ENCODE data around the gene HLA-DOB.

The HLA-DOB gene

DNA sequence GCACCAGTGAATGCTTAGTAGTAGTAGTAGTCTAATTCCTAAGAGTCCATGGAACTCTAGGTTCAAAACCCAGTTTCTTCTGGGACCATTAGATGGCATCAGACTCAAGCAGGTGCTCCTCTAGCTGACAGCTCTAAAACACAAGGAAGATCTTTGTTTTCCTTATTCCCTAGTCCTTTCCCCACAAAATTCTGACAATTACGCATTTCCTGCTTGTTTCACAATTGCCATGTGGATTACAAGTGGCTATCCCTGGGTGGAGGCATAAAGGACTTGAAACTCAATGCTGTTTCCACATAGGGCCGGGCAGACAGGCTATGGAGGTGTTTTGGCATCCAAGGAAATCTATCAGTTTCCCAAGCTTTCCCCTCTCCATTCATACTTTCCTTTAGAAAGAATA, 9.2 kb upstream of the HLA-DOB start:
- TF ChIP-seq, protein P1, sequence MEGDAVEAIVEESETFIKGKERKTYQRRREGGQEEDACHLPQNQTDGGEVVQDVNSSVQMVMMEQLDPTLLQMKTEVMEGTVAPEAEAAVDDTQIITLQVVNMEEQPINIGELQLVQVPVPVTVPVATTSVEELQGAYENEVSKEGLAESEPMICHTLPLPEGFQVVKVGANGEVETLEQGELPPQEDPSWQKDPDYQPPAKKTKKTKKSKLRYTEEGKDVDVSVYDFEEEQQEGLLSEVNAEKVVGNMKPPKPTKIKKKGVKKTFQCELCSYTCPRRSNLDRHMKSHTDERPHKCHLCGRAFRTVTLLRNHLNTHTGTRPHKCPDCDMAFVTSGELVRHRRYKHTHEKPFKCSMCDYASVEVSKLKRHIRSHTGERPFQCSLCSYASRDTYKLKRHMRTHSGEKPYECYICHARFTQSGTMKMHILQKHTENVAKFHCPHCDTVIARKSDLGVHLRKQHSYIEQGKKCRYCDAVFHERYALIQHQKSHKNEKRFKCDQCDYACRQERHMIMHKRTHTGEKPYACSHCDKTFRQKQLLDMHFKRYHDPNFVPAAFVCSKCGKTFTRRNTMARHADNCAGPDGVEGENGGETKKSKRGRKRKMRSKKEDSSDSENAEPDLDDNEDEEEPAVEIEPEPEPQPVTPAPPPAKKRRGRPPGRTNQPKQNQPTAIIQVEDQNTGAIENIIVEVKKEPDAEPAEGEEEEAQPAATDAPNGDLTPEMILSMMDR (conservative IDR thresholded peaks at IDR 0.05): peak; percentile 56
- H3K27ac ChIP-seq: no peak overlapping the region

DNA sequence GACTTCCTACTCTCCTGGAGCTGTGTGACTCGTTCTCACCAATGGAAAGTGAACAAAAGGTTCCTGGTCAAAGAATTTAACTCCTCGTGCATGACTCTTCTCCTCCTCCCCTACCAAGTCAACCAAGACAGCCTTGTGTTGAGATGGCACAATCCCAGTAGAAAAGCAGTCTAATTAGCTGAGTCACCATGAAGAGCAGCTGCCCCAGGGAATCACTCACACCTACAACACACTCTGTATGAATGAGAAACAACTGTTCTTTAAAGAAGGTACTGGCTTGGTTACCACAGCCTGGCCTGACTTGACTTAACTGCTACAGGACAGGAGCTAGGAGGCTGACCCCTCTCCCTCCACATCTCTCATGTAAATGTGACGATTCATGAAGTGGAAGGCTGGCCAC, 2.9 kb upstream of the HLA-DOB start:
- TF ChIP-seq, protein P1 (conservative IDR thresholded peaks at IDR 0.05): no peak
- no peak overlapping the region for H3K27ac ChIP-seq

DNA sequence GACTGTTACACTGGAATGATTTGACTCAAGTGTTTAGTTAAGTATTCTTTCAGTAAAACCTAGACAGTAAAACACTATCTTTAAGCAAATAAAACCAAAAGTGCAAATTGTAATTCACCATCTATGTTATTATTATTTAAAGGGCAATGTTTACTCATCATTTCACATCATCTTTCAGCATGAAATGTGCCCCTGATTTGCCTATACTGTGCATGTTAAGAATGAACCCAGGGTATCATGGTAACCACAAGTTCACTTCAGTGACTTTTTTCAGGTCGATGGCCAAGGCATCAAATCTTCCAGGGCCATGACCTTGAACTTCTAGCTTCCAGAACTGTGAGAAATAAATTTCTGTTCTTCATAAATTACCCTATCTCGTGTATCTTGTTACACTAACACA, 2.1 kb upstream of the HLA-DOB start:
- H3K27ac ChIP-seq: no peak overlapping the region
- TF ChIP-seq, protein P1 (conservative IDR thresholded peaks at IDR 0.05): no peak

DNA sequence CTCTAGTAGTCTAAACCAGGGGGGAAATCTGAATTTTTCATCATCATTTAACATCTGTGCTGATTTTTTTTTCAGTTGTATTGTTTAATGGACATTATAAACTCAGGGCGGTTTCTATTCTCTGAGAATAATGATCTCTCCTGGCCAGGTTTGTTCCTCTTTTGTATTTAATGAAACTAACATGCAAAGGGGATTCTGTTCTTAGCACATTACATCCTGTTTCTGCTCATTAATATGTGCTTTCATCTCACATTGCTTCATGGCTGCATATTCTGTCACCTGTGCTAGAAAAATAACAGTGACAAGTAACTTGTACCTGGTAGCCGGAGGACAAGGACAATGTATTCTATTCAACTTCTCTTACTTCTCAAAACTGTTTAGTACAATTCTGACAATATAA, 806 bp downstream of the HLA-DOB start:
- H3K27ac ChIP-seq: no peak overlapping the region
- TF ChIP-seq, protein P1 (conservative IDR thresholded peaks at IDR 0.05): no peak

DNA sequence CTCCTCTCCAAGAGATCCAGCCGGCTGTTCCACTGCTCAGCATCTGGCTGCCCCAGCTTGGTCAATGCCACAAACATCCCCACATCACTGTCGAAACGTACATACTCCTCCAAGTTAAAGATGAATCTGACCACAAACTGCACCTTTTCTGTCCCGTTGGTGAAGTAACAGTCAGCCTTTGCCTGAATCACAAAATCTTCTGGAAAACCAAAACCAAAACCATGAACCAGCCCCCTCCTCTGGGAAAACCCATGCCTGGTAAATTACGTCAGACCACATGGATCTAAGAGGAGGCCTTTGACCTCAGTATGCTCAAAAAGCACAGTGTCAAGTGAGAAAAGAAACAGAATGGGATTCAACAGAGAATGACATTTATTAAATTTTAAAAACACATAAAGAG, 1.7 kb downstream of the HLA-DOB start:
- TF ChIP-seq, protein P1 (conservative IDR thresholded peaks at IDR 0.05): no peak
- no peak overlapping the region for H3K27ac ChIP-seq

DNA sequence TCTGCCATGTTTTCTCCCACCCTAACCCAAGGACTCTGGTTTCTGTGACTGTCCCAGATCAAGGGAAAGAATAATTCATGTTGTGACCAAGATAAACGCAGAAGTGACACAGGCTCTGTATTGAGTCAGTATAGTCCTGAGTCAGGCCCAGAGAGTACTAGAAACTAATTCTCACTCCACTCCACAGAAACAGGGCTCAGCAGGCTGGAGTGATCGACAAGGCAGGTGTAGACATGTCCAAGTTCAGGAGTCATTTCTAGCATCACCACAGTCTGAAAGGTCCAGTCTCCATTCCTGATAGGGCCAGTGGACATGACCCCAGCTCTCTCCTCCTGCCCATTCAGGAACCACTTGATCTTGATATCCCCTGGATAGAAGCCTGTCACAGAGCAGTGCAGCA, 2.7 kb downstream of the HLA-DOB start:
- TF ChIP-seq, protein P1 (conservative IDR thresholded peaks at IDR 0.05): no peak
- H3K27ac ChIP-seq: no peak overlapping the region

DNA sequence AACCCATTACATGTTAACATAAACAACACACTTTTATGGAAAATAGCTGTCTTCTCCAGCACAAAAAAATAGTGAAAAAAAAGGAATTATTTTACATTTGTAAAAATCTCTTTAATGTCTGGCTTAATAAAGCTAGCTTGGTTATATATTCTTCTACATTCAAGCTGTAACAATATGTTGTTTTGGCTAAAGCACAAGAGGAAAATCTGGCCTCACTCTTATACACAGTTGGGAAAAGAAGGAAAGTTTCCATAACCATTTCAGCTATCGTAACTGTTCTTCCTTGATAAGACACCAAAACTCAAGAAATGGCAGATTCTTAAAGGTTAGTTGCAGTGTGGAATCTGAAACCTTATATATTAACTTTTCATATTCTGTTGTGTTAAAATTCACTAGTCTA, 7.6 kb downstream of the HLA-DOB start:
- no peak overlapping the region for H3K27ac ChIP-seq
- TF ChIP-seq, protein P1 (conservative IDR thresholded peaks at IDR 0.05): no peak
